ENCODE measurements around the gene E2F4.

DNA sequence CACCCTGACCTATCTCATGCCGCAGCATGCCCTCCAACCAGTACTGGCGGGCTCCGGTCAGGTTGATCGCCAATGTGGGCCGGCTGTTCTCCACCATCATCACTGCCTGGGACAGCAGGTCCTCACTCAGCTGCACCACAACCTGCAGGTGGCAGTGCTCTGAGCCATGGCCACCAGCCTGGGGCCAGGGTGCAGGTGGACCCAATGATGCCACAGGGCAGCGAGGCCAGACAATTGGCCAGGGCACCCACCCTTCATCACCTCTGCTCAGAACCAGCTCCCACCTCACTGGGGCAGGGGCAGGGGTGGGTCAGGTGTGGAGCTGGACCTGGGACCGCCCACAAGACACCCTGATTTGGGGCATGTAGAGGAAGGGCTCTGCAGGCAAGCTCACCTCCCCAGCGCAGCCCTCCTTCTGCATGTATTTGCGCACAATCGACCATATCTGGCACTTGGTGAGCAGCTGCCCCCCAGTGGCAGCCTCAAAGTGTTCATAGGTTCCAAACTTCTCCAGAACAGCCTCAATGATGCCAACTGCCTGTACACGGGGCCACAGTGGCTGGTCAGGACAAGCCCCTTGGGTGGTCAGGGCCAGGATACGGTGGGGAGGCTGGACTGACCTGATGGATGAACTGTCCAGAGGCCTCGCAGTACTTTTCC lies 12.4 kb upstream of the E2F4 start:
- TF ChIP-seq, protein P1, sequence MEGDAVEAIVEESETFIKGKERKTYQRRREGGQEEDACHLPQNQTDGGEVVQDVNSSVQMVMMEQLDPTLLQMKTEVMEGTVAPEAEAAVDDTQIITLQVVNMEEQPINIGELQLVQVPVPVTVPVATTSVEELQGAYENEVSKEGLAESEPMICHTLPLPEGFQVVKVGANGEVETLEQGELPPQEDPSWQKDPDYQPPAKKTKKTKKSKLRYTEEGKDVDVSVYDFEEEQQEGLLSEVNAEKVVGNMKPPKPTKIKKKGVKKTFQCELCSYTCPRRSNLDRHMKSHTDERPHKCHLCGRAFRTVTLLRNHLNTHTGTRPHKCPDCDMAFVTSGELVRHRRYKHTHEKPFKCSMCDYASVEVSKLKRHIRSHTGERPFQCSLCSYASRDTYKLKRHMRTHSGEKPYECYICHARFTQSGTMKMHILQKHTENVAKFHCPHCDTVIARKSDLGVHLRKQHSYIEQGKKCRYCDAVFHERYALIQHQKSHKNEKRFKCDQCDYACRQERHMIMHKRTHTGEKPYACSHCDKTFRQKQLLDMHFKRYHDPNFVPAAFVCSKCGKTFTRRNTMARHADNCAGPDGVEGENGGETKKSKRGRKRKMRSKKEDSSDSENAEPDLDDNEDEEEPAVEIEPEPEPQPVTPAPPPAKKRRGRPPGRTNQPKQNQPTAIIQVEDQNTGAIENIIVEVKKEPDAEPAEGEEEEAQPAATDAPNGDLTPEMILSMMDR (IDR thresholded peaks at IDR 0.05), result peak; percentile 12
- TF ChIP-seq EZH2 (IDR thresholded peaks at IDR 0.05) (no peak), EZH2phosphoT487 (IDR thresholded peaks at IDR 0.05) (no peak)

Measured in neural progenitor cell (in vitro differentiated cells).